H4 (cell line): Measurements from ENCODE around the gene BCL11A. TPM values are rescaled to one million over a fixed set of nuclear protein-coding genes. Genes with fewer than 3 reads are reported as not detected.

Source experiments
- DNase-seq: peaks from one replicate; pipeline ENCODE4 v3.0.0-alpha.2; 2015; ENCODE audit warnings: low spot score
- total RNA-seq: library from RNA; depleted of rRNA; stranded (reverse); fragments of >200 nt; shearing (Covaris generic); gene quantifications from 2 replicates; pipeline ENCODE4 v1.2.3, GENCODE V29; 2014

Gene BCL11A
- total RNA-seq, 1 experiment from 2014 or later: 1.3 TPM

- DNase-seq: no peak
Observed at GRCh38 chr2:60507211-60507965, 46.1 kb downstream of the BCL11A start.

GRCh38 chr2:60505880-60506260 lies 47.6 kb downstream of the BCL11A start:
- DNase-seq: no peak

- no peak for DNase-seq
Observed at GRCh38 chr2:60505240-60505879, 48.1 kb downstream of the BCL11A start.

- no peak for DNase-seq
Observed at GRCh38 chr2:60504049-60504448, 49.4 kb downstream of the BCL11A start.

- no peak for DNase-seq
Observed at GRCh38 chr2:60502144-60502543, 51.3 kb downstream of the BCL11A start.

GRCh38 chr2:60500861-60501260 lies 52.6 kb downstream of the BCL11A start:
- DNase-seq: no peak

- DNase-seq: no peak
Observed at GRCh38 chr2:60499651-60500265, 53.7 kb downstream of the BCL11A start.

GRCh38 chr2:60498816-60499429 lies 54.5 kb downstream of the BCL11A start:
- DNase-seq: no peak

- DNase-seq: no peak
Observed at GRCh38 chr2:60498127-60498815, 55.2 kb downstream of the BCL11A start.

- DNase-seq: no peak
Observed at GRCh38 chr2:60497500-60497899, 56.0 kb downstream of the BCL11A start.

GRCh38 chr2:60496956-60497355 lies 56.5 kb downstream of the BCL11A start:
- DNase-seq: no peak

- no peak for DNase-seq
Observed at GRCh38 chr2:60496475-60496874, 57.0 kb downstream of the BCL11A start.

GRCh38 chr2:60495041-60495625 lies 58.3 kb downstream of the BCL11A start:
- no peak for DNase-seq

GRCh38 chr2:60493804-60494387 lies 59.6 kb downstream of the BCL11A start:
- DNase-seq: no peak

GRCh38 chr2:60492548-60492947 lies 60.9 kb downstream of the BCL11A start:
- DNase-seq: no peak

- no peak for DNase-seq
Observed at GRCh38 chr2:60490848-60491247, 62.6 kb downstream of the BCL11A start.

GRCh38 chr2:60490441-60490840 lies 63.0 kb downstream of the BCL11A start:
- no peak for DNase-seq

GRCh38 chr2:60489289-60489688 lies 64.2 kb downstream of the BCL11A start:
- no peak for DNase-seq

- no peak for DNase-seq
Observed at GRCh38 chr2:60488291-60488690, 65.2 kb downstream of the BCL11A start.

GRCh38 chr2:60487174-60487573 lies 66.3 kb downstream of the BCL11A start:
- no peak for DNase-seq

- DNase-seq: no peak
Observed at GRCh38 chr2:60486551-60486950, 66.9 kb downstream of the BCL11A start.
